ENCODE results near the gene SOX9.

DNA sequence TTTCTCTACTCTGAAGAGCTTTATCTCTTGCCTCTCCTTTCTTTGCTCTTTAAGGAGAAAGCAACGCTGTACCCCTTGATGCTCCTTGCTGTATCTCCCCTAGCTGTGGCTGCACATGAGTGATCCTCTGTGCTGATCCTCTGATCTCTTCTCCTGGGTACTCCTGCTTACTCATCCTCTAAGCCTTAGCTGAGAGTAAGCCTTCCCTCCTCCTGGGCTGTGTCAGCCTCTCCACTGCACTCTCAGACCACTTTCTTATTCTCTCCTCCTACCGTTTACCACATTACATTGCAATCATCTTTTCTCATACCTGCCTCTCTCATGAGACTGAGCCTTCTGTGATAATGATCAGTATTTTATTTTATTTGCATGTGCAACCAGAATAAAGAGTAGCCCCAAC lies 25.1 kb downstream of the SOX9 start:
- TF ChIP-seq, protein P1, sequence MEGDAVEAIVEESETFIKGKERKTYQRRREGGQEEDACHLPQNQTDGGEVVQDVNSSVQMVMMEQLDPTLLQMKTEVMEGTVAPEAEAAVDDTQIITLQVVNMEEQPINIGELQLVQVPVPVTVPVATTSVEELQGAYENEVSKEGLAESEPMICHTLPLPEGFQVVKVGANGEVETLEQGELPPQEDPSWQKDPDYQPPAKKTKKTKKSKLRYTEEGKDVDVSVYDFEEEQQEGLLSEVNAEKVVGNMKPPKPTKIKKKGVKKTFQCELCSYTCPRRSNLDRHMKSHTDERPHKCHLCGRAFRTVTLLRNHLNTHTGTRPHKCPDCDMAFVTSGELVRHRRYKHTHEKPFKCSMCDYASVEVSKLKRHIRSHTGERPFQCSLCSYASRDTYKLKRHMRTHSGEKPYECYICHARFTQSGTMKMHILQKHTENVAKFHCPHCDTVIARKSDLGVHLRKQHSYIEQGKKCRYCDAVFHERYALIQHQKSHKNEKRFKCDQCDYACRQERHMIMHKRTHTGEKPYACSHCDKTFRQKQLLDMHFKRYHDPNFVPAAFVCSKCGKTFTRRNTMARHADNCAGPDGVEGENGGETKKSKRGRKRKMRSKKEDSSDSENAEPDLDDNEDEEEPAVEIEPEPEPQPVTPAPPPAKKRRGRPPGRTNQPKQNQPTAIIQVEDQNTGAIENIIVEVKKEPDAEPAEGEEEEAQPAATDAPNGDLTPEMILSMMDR (IDR thresholded peaks at IDR 0.05; ENCODE audit: insufficient read depth, low read length, poor library complexity, severe bottlenecking), result no peak
- no peak for TF ChIP-seq EZH2phosphoT487 (conservative IDR thresholded peaks at IDR 0.05; ENCODE audit: low read length)
